ENCODE data around the gene FTCDNL1. TPM values are rescaled to one million over a fixed set of nuclear protein-coding genes. Genes with fewer than 3 reads are reported as not detected.

The FTCDNL1 gene
- polyA plus RNA-seq, 2 of the 4 experiments (the other 2 are of a cell fraction), result 2.1 to 5.2 TPM

DNA sequence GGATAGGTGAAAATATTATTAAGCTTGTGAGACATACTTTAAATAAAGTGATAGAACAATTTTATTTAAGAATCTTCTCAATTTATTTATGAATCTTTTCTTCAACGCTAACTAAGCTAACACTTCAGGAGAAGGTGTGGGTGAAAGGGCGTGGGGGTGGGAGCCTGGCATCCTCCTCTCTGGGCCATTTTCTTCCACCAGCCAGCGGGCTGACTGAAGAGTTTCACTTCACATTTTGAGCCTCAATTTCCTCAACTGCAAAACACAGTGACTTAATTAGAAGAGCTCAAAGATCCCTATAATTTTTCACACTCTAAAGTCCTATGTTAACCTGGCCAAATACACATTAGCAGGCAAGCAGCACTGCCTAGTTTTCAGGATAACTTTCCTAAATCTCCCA lies 94.8 kb downstream of the FTCDNL1 start:
- CTCF ChIA-PET, result interaction anchor here (0.6 to 5.6 kb wide), 4 partner anchors 9 to 125 kb away, joined by 3 to 33 read pairs (median 4); no protein-coding TSS in a partner anchor
- POLR2A ChIA-PET, result no interaction called here
- H3K27ac ChIP-seq, result no peak overlapping the region
- ATAC-seq (no peak), FAIRE-seq (no peak), DNase-seq (ENCODE audit: low read depth in 1 of 2, low spot score in 1 of 2) (no peak)
- TF ChIP-seq TFCP2L1 (CRISPR knock-in tag; IDR thresholded peaks at IDR 0.05), result no peak
- TF ChIP-seq RFX5 (IDR thresholded peaks at IDR 0.05), result no peak
- no peak for TF ChIP-seq NPAS2 (CRISPR knock-in tag; IDR thresholded peaks at IDR 0.05; ENCODE audit: borderline replicate concordance)
- no peak for TF ChIP-seq JUN (IDR thresholded peaks at IDR 0.05)
- no peak for TF ChIP-seq KDM5A (IDR thresholded peaks at IDR 0.05)
- TF ChIP-seq CHD4 (IDR thresholded peaks at IDR 0.05; ENCODE audit: borderline replicate concordance), result no peak
- no peak for TF ChIP-seq CBX2 (IDR thresholded peaks at IDR 0.05; ENCODE audit: borderline replicate concordance, low read depth)
- no peak for TF ChIP-seq EP300 (IDR thresholded peaks at IDR 0.05)
- no peak for TF ChIP-seq GATA3 (IDR thresholded peaks at IDR 0.05; ENCODE audit: borderline replicate concordance)
- TF ChIP-seq ZFP36 (IDR thresholded peaks at IDR 0.05; ENCODE audit: borderline replicate concordance, partially characterized antibody), result no peak
- no peak for TF ChIP-seq EHMT2 (IDR thresholded peaks at IDR 0.05; ENCODE audit: low read depth)
- no peak for TF ChIP-seq JUNB (IDR thresholded peaks at IDR 0.05)
- TF ChIP-seq, protein P1, sequence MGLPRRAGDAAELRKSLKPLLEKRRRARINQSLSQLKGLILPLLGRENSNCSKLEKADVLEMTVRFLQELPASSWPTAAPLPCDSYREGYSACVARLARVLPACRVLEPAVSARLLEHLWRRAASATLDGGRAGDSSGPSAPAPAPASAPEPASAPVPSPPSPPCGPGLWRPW (IDR thresholded peaks at IDR 0.05), result no peak
- no peak for TF ChIP-seq RAD21 (conservative IDR thresholded peaks at IDR 0.05 in 1 of 2, IDR thresholded peaks at IDR 0.05 in 1 of 2)
- no peak overlapping the region for H3K4me3 ChIP-seq
- no peak overlapping the region for H3K4me2 ChIP-seq
- no peaks in the 10 kb centered on the region; the same call in 2 of the 3 replicates for H3K9me3 ChIP-seq
- no peaks in the 10 kb centered on the region for H3K4me1 ChIP-seq
- WGBS (ENCODE audit: missing lambda C conversion rate), result 18% methylated on average over 3 of the region's 3 CpGs

DNA sequence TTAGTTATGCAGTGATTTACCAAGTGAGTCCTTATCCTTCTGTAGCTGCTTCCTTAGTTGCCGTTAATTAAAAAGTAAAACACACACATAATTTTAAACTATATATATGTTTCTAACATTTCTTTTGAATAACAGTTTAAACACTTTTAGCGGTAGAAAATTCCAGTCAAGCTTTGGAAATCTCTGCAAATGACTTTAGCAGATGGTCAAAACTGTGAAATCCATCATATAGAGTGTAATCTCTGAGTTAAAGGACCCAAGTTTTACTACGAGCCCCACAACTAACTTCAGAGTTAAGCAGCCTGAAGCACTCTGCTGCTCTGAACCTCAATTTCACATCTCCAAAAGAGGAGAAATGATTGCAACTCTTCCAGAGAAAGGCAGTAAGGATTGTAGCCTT lies 96.2 kb downstream of the FTCDNL1 start:
- CTCF ChIA-PET, result interaction anchor here (5.6 kb wide), 1 partner anchor 15 kb away, joined by 33 read pairs; no protein-coding TSS in a partner anchor
- H3K27ac ChIP-seq, result no peak overlapping the region
- ATAC-seq (no peak), DNase-seq (ENCODE audit: low read depth in 1 of 2, low spot score in 1 of 2) (no peak), FAIRE-seq (no peak)
- H3K4me2 ChIP-seq, result no peak overlapping the region
- H3K4me3 ChIP-seq, result no peak overlapping the region
- no peaks in the 10 kb centered on the region; the same call in 2 of the 3 replicates for H3K9me3 ChIP-seq
- 56% methylated on average over 3 of the region's 3 CpGs for WGBS (ENCODE audit: missing lambda C conversion rate)
- H3K4me1 ChIP-seq, result no peaks in the 10 kb centered on the region
- no peak for TF ChIP-seq ESRRA (IDR thresholded peaks at IDR 0.05; ENCODE audit: borderline replicate concordance, low read length)
- TF ChIP-seq PHF8 (IDR thresholded peaks at IDR 0.05; ENCODE audit: borderline replicate concordance, low read depth), result no peak
- no peak for TF ChIP-seq HDAC2 (IDR thresholded peaks at IDR 0.05)
- TF ChIP-seq NFE2L2 (conservative IDR thresholded peaks at IDR 0.05; ENCODE audit: low read length), result no peak
- TF ChIP-seq, protein P2, sequence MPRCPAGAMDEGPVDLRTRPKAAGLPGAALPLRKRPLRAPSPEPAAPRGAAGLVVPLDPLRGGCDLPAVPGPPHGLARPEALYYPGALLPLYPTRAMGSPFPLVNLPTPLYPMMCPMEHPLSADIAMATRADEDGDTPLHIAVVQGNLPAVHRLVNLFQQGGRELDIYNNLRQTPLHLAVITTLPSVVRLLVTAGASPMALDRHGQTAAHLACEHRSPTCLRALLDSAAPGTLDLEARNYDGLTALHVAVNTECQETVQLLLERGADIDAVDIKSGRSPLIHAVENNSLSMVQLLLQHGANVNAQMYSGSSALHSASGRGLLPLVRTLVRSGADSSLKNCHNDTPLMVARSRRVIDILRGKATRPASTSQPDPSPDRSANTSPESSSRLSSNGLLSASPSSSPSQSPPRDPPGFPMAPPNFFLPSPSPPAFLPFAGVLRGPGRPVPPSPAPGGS (IDR thresholded peaks at IDR 0.05), result no peak
- POLR2A ChIA-PET, result no interaction called here

DNA sequence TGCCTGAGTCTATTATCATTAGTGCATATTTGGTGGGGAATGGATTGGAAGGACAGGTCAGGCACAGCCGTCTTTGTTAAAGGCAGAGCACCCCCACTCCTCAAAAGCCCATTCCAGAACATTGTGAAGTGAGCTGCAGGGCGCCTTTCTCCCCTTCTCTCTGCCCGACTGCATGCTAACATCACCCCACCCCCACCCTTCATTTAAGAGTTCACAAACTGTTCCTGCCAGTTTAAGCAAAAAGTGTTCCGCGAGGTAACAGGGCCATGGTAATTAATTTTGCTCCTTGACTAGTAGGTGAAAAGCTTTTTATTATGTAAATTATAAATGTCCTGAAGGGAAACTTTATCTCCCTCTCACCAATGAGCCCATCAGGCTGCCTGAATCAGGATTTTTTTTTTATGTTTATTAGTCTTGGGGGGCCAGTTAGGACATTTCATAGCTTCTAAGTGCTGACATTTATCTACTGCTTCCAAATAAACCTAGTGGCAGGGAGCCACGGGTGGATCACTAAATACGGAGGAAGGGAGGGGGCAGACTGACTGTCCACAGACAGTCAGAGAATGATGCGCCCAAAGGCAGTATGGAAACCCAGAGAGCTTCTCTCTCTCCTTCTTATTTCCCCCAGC lies 99.4 kb downstream of the FTCDNL1 start:
- Histone ChIP-seq H3K4me3 (no peak overlapping the region), H3K4me1 (no peaks in the 10 kb centered on the region), H3K27ac (no peak overlapping the region), H3K4me2 (no peak overlapping the region), H3K9me3 (no peaks in the 10 kb centered on the region; the same call in 2 of the 3 replicates)
- ChIA-PET CTCF (interaction anchor here (1.2 to 3.0 kb wide), 2 partner anchors 12 to 47 kb away, joined by 4 to 27 read pairs; no protein-coding TSS in a partner anchor), POLR2A (no interaction called here)
- no peak for DNase-seq (ENCODE audit: low read depth in 1 of 2, low spot score in 1 of 2)
- ATAC-seq, result no peak
- no peak for FAIRE-seq
- TF ChIP-seq BHLHE40 (IDR thresholded peaks at IDR 0.05; ENCODE audit: low read depth, low read length) (no peak), FOSB (CRISPR knock-in tag; IDR thresholded peaks at IDR 0.05) (no peak)
- TF ChIP-seq, protein P3, sequence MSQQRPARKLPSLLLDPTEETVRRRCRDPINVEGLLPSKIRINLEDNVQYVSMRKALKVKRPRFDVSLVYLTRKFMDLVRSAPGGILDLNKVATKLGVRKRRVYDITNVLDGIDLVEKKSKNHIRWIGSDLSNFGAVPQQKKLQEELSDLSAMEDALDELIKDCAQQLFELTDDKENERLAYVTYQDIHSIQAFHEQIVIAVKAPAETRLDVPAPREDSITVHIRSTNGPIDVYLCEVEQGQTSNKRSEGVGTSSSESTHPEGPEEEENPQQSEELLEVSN (IDR thresholded peaks at IDR 0.05; ENCODE audit: borderline replicate concordance, low read depth), result no peak
- 45% methylated on average over 8 of the region's 8 CpGs for WGBS (ENCODE audit: missing lambda C conversion rate)

Measured in A549 (cell line).